Measurements from ENCODE around the gene RTN4. TPM values are rescaled to one million over a fixed set of nuclear protein-coding genes. Genes with fewer than 3 reads are reported as not detected.

RTN4 gene
- total and polyA plus RNA-seq, 9 donors, result 110 to 334 (median 200) TPM

GRCh38 chr2:54964271-54964670 is 86.0 kb downstream of the RTN4 start:
- no peak for DNase-seq
- Histone ChIP-seq H3K27ac (no peak overlapping the region), H3K27me3 (no peaks in the 10 kb centered on the region), H3K4me3 (no peak overlapping the region), H3K36me3 (no peaks in the 10 kb centered on the region), H3K9me3 (no peaks in the 10 kb centered on the region), H3K4me1 (ENCODE audit: insufficient read depth) (no peaks in the 10 kb centered on the region)
- 92 to 96% (median 93%) methylated on average over 8 of the region's 8 CpGs for WGBS, 3 donors
- intact Hi-C loops (cut with DNase I), result no loop called here
- TF ChIP-seq, protein P1, sequence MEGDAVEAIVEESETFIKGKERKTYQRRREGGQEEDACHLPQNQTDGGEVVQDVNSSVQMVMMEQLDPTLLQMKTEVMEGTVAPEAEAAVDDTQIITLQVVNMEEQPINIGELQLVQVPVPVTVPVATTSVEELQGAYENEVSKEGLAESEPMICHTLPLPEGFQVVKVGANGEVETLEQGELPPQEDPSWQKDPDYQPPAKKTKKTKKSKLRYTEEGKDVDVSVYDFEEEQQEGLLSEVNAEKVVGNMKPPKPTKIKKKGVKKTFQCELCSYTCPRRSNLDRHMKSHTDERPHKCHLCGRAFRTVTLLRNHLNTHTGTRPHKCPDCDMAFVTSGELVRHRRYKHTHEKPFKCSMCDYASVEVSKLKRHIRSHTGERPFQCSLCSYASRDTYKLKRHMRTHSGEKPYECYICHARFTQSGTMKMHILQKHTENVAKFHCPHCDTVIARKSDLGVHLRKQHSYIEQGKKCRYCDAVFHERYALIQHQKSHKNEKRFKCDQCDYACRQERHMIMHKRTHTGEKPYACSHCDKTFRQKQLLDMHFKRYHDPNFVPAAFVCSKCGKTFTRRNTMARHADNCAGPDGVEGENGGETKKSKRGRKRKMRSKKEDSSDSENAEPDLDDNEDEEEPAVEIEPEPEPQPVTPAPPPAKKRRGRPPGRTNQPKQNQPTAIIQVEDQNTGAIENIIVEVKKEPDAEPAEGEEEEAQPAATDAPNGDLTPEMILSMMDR (IDR thresholded peaks at IDR 0.05), result no peak
- TF ChIP-seq POLR2A (IDR thresholded peaks at IDR 0.05) (no peak), EP300 (IDR thresholded peaks at IDR 0.05) (no peak)

DNA sequence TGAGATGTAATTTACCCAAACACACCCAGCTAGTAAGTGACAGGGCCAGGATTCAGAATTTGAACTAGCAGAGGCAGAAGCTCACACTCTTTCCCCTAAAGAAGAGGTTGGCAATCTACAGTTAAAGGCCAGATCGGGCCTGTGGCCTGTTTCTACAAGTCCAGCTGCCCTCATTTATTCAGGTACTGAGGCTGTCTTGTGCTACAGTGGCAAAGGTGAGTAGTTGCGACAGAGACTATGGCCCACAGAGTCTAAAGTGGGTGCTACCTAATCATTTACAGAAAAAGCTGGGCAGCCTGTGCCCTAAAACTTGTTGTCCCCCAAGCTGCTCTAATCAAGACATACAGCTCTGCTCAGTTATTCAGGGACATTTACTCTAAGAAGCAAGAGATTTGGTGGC is 86.8 kb downstream of the RTN4 start:
- no peak overlapping the region for H3K27ac ChIP-seq

DNA sequence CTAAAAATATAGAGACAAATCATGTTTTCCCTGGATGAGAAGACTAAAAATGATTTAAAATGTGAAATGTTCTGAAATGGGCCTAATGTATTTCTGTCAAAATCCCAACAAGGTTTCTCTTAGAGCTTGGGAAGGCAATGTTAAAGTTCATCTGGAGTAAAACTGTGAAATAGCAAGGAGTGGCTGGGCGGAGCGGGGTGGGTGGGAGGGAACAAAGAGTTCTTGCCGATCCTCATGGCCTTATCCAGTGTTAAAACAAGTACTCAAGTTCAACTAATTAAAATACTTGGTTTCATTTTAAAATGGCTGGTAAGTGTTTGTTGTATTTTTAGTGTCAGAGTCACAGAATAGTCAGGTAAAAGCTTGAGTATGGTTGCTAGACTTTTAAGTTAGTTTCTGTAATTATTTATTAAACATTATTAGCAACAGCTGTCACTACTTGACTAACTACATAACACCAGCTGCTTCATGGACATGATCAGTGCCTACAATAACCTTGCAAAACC is 87.3 kb downstream of the RTN4 start:
- Histone ChIP-seq H3K27ac (no peak overlapping the region), H3K9me3 (no peaks in the 10 kb centered on the region), H3K4me3 (no peak overlapping the region), H3K4me1 (ENCODE audit: insufficient read depth) (no peaks in the 10 kb centered on the region), H3K27me3 (no peaks in the 10 kb centered on the region), H3K36me3 (no peaks in the 10 kb centered on the region)
- 49 to 57% (median 55%) methylated on average over 3 of the region's 3 CpGs for WGBS, 3 donors
- DNase-seq, result no peak
- TF ChIP-seq, protein P1 (IDR thresholded peaks at IDR 0.05), result no peak
- TF ChIP-seq POLR2A (IDR thresholded peaks at IDR 0.05), result no peak
- TF ChIP-seq EP300 (IDR thresholded peaks at IDR 0.05), result no peak
- intact Hi-C loops (cut with DNase I), result no loop called here

More for the DNA sequence above, 86.8 kb downstream of the RTN4 start:
- no peaks in the 10 kb centered on the region for H3K36me3 ChIP-seq
- WGBS, 3 donors, result 88 to 96% (median 88%) methylated on average over 2 of the region's 2 CpGs
- no peaks in the 10 kb centered on the region for H3K27me3 ChIP-seq
- TF ChIP-seq, protein P1 (IDR thresholded peaks at IDR 0.05), result no peak
- TF ChIP-seq EP300 (IDR thresholded peaks at IDR 0.05) (no peak), POLR2A (IDR thresholded peaks at IDR 0.05) (no peak)
- intact Hi-C loops (cut with DNase I), result no loop called here
- no peaks in the 10 kb centered on the region for H3K9me3 ChIP-seq
- H3K4me3 ChIP-seq, result no peak overlapping the region
- DNase-seq, result no peak
- H3K4me1 ChIP-seq (ENCODE audit: insufficient read depth), result no peaks in the 10 kb centered on the region

DNA sequence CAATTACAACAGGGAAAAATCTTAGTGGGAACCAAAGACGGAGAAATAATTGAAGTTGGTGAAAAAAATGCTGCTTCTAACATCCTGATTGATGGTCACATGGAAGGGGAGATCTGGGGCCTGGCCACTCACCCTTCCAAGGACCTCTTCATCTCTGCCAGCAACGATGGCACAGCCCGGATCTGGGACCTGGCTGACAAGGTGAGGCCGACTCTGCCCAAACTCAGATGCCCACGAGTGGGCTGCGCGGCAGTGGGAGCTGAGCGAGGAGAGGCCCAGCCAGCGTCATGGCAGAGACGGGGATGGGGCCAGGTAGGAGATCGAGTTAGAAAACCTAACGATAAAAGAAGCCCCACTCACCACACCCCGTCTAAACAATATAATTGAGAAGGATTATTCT is 87.7 kb downstream of the RTN4 start:
- DNase-seq, result no peak
- Histone ChIP-seq H3K4me1 (ENCODE audit: insufficient read depth) (no peaks in the 10 kb centered on the region), H3K9me3 (no peaks in the 10 kb centered on the region), H3K27me3 (no peaks in the 10 kb centered on the region), H3K27ac (no peak overlapping the region), H3K36me3 (no peaks in the 10 kb centered on the region), H3K4me3 (no peak overlapping the region)
- intact Hi-C loops (cut with DNase I), result no loop called here
- TF ChIP-seq POLR2A (IDR thresholded peaks at IDR 0.05), result no peak
- TF ChIP-seq, protein P1 (IDR thresholded peaks at IDR 0.05), result no peak
- 93 to 94% (median 94%) methylated on average over 13 of the region's 13 CpGs for WGBS, 3 donors
